Mammary microvascular endothelial cell (primary cell): ENCODE results near the gene NKAIN4. TPM values are rescaled to one million over a fixed set of nuclear protein-coding genes. Genes with fewer than 3 reads are reported as not detected.

Experiments used
- total RNA-seq: library from RNA; depleted of rRNA; stranded (reverse); fragments of >200 nt; gene quantifications from 2 replicates; pipeline ENCODE4 v1.2.3, GENCODE V29; 2015

The NKAIN4 gene
- not detected in 2 replicates for total RNA-seq

DNA sequence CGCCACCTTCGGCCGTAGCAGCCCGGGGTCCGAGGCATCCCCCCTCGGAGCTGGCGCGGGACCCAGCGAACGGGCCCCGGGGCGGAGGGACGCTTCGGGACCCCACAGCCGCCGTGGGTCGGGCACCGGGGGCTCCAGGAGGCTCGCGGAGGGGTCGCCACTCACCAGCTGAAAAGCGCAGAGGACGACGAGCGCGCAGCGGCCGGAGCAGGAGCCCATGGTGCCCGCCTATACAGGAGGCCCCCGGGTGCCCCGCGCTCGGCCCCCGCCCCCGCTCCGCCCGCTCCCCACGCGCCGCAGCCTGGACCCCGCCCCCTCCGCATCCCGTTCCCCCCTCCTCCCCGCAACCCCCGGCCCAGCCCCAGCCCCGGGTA, at the start of gene NKAIN4:
TSS of gene NKAIN4 (minus strand) at position 232 of the 374 bp plus-strand sequence. CDS start at position 219, 13 bp downstream.

GRCh38 chr20:63292904-63293303, 38.6 kb upstream of the NKAIN4 start, which contains the start of gene COL20A1:
Gene COL20A1 (plus strand): TSS chr20:63293186. CDS start chr20:63295108, 1,922 bp downstream.

GRCh38 chr20:63272105-63273058, 18.1 kb upstream of the NKAIN4 start, which contains the start of gene ARFGAP1:
Gene ARFGAP1 (plus strand): TSS chr20:63272813. CDS start chr20:63275581, 2,768 bp downstream.

GRCh38 chr20:63235399-63235983, 18.8 kb downstream of the NKAIN4 start, which contains the start of gene BIRC7:
Gene BIRC7 (plus strand): TSS chr20:63235905. CDS start chr20:63236097, 192 bp downstream.

DNA sequence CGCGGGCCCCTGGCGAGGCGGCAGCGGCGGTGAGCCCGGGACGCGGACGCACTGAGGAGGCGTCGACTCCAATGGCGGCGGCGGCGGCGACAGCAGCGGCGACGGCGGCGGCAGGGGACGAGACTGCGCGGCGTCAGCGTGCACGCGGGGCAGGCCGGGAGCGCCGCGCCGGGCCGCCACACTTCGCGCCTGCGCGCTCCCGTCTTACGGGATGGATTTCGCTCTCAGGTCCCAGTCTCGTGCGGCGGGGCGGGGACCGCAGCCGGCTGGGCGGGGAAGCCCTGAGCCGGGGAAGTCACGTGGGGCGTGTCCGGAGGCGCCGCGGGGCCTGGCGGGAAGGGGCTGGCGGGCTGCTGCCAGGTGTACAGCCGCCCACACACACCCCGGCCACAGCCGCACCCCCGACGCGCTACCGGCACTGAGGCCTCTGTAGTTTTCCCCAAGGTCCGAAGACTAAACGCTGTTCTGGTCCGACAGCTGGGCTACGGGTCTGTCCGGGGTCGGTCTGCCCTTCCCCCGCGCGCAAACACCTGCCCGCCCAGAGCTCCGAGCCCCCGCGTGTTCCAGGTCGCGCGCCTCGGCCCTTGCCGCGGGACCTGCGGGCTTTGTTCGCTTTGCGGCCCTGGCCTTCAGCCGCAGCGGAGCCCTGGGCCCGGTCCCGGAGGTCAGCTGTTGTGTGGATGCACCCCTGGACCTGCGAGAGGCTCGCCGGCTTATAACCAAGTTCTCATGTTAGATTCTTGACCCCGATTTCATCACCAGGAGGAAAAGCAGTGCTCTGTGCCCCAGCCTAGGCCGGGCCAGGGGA, 38.0 kb downstream of the NKAIN4 start, which contains the start of gene YTHDF1:
TSS of gene YTHDF1 (minus strand) at position 91 of the 808 bp plus-strand sequence. CDS start 239 bp downstream, outside the sequence.

Other genes starting within 250 kb of the NKAIN4 start
- gene BHLHE23, start 247.5 kb downstream of the NKAIN4 start, total RNA-seq = not detected in 2 replicates
- gene YTHDF1, start 38.3 kb downstream of the NKAIN4 start, total RNA-seq = 20.0 and 20.9 TPM in 2 replicates
- gene BIRC7, start 18.6 kb downstream of the NKAIN4 start, total RNA-seq = not detected in 2 replicates
- gene ARFGAP1, start 18.4 kb upstream of the NKAIN4 start, total RNA-seq = 44.8 and 55.0 TPM in 2 replicates
- gene COL20A1, start 38.7 kb upstream of the NKAIN4 start, total RNA-seq = not detected in 2 replicates
- gene CHRNA4, start 106.9 kb upstream of the NKAIN4 start, total RNA-seq = not detected in 2 replicates
- not detected in 2 replicates for gene KCNQ2, start 218.2 kb upstream of the NKAIN4 start, total RNA-seq
- gene EEF1A2, start 244.6 kb upstream of the NKAIN4 start, total RNA-seq = 0.20 and 0.40 TPM in 2 replicates